ENCODE measurements around the gene KHDRBS1.

KHDRBS1 gene

GRCh38 chr1:32028746-32029145 lies 15.1 kb downstream of the KHDRBS1 start:
- no peak overlapping the region for H3K4ac ChIP-seq (ENCODE audit: low read depth, low read length)
- H3K4me2 ChIP-seq (ENCODE audit: low read length), result no peak overlapping the region
- H3K79me1 ChIP-seq (ENCODE audit: low read length), result peaks cover 11% of the 10 kb centered on the region
- peaks cover 91% of the 10 kb centered on the region for H3K79me2 ChIP-seq (ENCODE audit: control insufficient read depth, insufficient read depth, low read length)
- H3K18ac ChIP-seq (ENCODE audit: low read length), result no peak overlapping the region
- no peak overlapping the region for H2BK5ac ChIP-seq (ENCODE audit: low read length)
- H3K9ac ChIP-seq (ENCODE audit: low read length), result no peak overlapping the region
- H3K23ac ChIP-seq (ENCODE audit: low read length), result no peak overlapping the region
- no peak overlapping the region for H2BK120ac ChIP-seq (ENCODE audit: low read depth, low read length)
- H3K27ac ChIP-seq (ENCODE audit: low read depth, low read length), result no peak overlapping the region
- H2BK15ac ChIP-seq (replicated peaks; ENCODE audit: low read depth), result no peak overlapping the region
- H3K27me3 ChIP-seq (ENCODE audit: insufficient read depth, low read length, poor library complexity), result no peaks in the 10 kb centered on the region
- no peak overlapping the region for H4K8ac ChIP-seq (ENCODE audit: low read depth, low read length)
- no peak overlapping the region for H3K56ac ChIP-seq (ENCODE audit: low read length)
- H3K4me3 ChIP-seq (ENCODE audit: low read length), result no peak overlapping the region
- H3K36me3 ChIP-seq (ENCODE audit: control insufficient read depth, insufficient read depth, low read length), result peaks cover 11% of the 10 kb centered on the region
- no peak for DNase-seq
- H3K4me1 ChIP-seq (ENCODE audit: control insufficient read depth, low read depth, low read length), result no peaks in the 10 kb centered on the region
- WGBS (ENCODE audit: extremely low coverage, insufficient coverage, low lambda C conversion rate), result no CpG with 5 or more reads among the region's 3 CpGs
- no peak overlapping the region for H2AK5ac ChIP-seq (ENCODE audit: low read length)
- H4K5ac ChIP-seq (ENCODE audit: low read length), result no peak overlapping the region

- H3K27ac ChIP-seq (ENCODE audit: low read depth, low read length), result no peak overlapping the region
- no peak overlapping the region for H4K8ac ChIP-seq (ENCODE audit: low read depth, low read length)
- no peak overlapping the region for H3K4me3 ChIP-seq (ENCODE audit: low read length)
- no peak overlapping the region for H3K18ac ChIP-seq (ENCODE audit: low read length)
- H2AK5ac ChIP-seq (ENCODE audit: low read length), result no peak overlapping the region
- H3K36me3 ChIP-seq (ENCODE audit: control insufficient read depth, insufficient read depth, low read length), result peaks cover 14% of the 10 kb centered on the region
- no peak overlapping the region for H2BK120ac ChIP-seq (ENCODE audit: low read depth, low read length)
- no peak overlapping the region for H3K4me2 ChIP-seq (ENCODE audit: low read length)
- peaks cover 78% of the 10 kb centered on the region for H3K79me2 ChIP-seq (ENCODE audit: control insufficient read depth, insufficient read depth, low read length)
- no peak overlapping the region for H3K9ac ChIP-seq (ENCODE audit: low read length)
- H4K5ac ChIP-seq (ENCODE audit: low read length), result no peak overlapping the region
- H3K27me3 ChIP-seq (ENCODE audit: insufficient read depth, low read length, poor library complexity), result no peaks in the 10 kb centered on the region
- H3K4me1 ChIP-seq (ENCODE audit: control insufficient read depth, low read depth, low read length), result no peaks in the 10 kb centered on the region
- H3K4ac ChIP-seq (ENCODE audit: low read depth, low read length), result no peak overlapping the region
- no CpG with 5 or more reads among the region's 8 CpGs for WGBS (ENCODE audit: extremely low coverage, insufficient coverage, low lambda C conversion rate)
- no peak overlapping the region for H3K23ac ChIP-seq (ENCODE audit: low read length)
- no peak overlapping the region for H3K56ac ChIP-seq (ENCODE audit: low read length)
- H3K79me1 ChIP-seq (ENCODE audit: low read length), result peaks cover 14% of the 10 kb centered on the region
- no peak overlapping the region for H2BK15ac ChIP-seq (replicated peaks; ENCODE audit: low read depth)
- DNase-seq, result no peak
- no peak overlapping the region for H2BK5ac ChIP-seq (ENCODE audit: low read length)
Measured at GRCh38 chr1:32031578-32032274, 18.1 kb downstream of the KHDRBS1 start.

- Histone ChIP-seq H4K5ac (ENCODE audit: low read length) (no peak overlapping the region), H2AK5ac (ENCODE audit: low read length) (no peak overlapping the region), H3K36me3 (ENCODE audit: control insufficient read depth, insufficient read depth, low read length) (peaks cover 15% of the 10 kb centered on the region), H3K23ac (ENCODE audit: low read length) (no peak overlapping the region), H3K56ac (ENCODE audit: low read length) (no peak overlapping the region), H3K4me2 (ENCODE audit: low read length) (no peak overlapping the region), H2BK5ac (ENCODE audit: low read length) (no peak overlapping the region), H3K18ac (ENCODE audit: low read length) (no peak overlapping the region), H3K27me3 (ENCODE audit: insufficient read depth, low read length, poor library complexity) (no peaks in the 10 kb centered on the region), H3K9ac (ENCODE audit: low read length) (no peak overlapping the region), H2BK120ac (ENCODE audit: low read depth, low read length) (no peak overlapping the region), H3K79me1 (ENCODE audit: low read length) (peaks cover 16% of the 10 kb centered on the region), H4K8ac (ENCODE audit: low read depth, low read length) (no peak overlapping the region), H2BK15ac (replicated peaks; ENCODE audit: low read depth) (no peak overlapping the region), H3K79me2 (ENCODE audit: control insufficient read depth, insufficient read depth, low read length) (peaks cover 76% of the 10 kb centered on the region), H3K4ac (ENCODE audit: low read depth, low read length) (no peak overlapping the region), H3K4me3 (ENCODE audit: low read length) (no peak overlapping the region), H3K27ac (ENCODE audit: low read depth, low read length) (no peak overlapping the region), H3K4me1 (ENCODE audit: control insufficient read depth, low read depth, low read length) (no peaks in the 10 kb centered on the region)
- no CpG with 5 or more reads among the region's 2 CpGs for WGBS (ENCODE audit: extremely low coverage, insufficient coverage, low lambda C conversion rate)
- DNase-seq, result no peak
Measured at GRCh38 chr1:32032275-32032615, 18.6 kb downstream of the KHDRBS1 start.

- no peak overlapping the region for H3K9ac ChIP-seq (ENCODE audit: low read length)
- H4K5ac ChIP-seq (ENCODE audit: low read length), result no peak overlapping the region
- WGBS (ENCODE audit: extremely low coverage, insufficient coverage, low lambda C conversion rate), result no CpG with 5 or more reads among the region's 3 CpGs
- H3K56ac ChIP-seq (ENCODE audit: low read length), result no peak overlapping the region
- H2BK15ac ChIP-seq (replicated peaks; ENCODE audit: low read depth), result no peak overlapping the region
- H3K27me3 ChIP-seq (ENCODE audit: insufficient read depth, low read length, poor library complexity), result no peaks in the 10 kb centered on the region
- H3K4me2 ChIP-seq (ENCODE audit: low read length), result no peak overlapping the region
- no peak overlapping the region for H2AK5ac ChIP-seq (ENCODE audit: low read length)
- H2BK120ac ChIP-seq (ENCODE audit: low read depth, low read length), result no peak overlapping the region
- H3K4me3 ChIP-seq (ENCODE audit: low read length), result no peak overlapping the region
- DNase-seq, result no peak
- peaks cover 55% of the 10 kb centered on the region for H3K79me2 ChIP-seq (ENCODE audit: control insufficient read depth, insufficient read depth, low read length)
- H3K36me3 ChIP-seq (ENCODE audit: control insufficient read depth, insufficient read depth, low read length), result peaks cover 25% of the 10 kb centered on the region
- H3K4ac ChIP-seq (ENCODE audit: low read depth, low read length), result no peak overlapping the region
- H3K23ac ChIP-seq (ENCODE audit: low read length), result no peak overlapping the region
- H3K4me1 ChIP-seq (ENCODE audit: control insufficient read depth, low read depth, low read length), result no peaks in the 10 kb centered on the region
- H4K8ac ChIP-seq (ENCODE audit: low read depth, low read length), result no peak overlapping the region
- peaks cover 23% of the 10 kb centered on the region for H3K79me1 ChIP-seq (ENCODE audit: low read length)
- no peak overlapping the region for H2BK5ac ChIP-seq (ENCODE audit: low read length)
- H3K27ac ChIP-seq (ENCODE audit: low read depth, low read length), result no peak overlapping the region
- no peak overlapping the region for H3K18ac ChIP-seq (ENCODE audit: low read length)
Measured at GRCh38 chr1:32035119-32035518, 21.5 kb downstream of the KHDRBS1 start.

GRCh38 chr1:32040711-32041110 lies 27.0 kb downstream of the KHDRBS1 start:
- H3K4me1 ChIP-seq (ENCODE audit: control insufficient read depth, low read depth, low read length), result no peaks in the 10 kb centered on the region
- no peak overlapping the region for H2BK15ac ChIP-seq (replicated peaks; ENCODE audit: low read depth)
- H3K18ac ChIP-seq (ENCODE audit: low read length), result no peak overlapping the region
- H4K5ac ChIP-seq (ENCODE audit: low read length), result no peak overlapping the region
- peaks cover 12% of the 10 kb centered on the region for H3K79me2 ChIP-seq (ENCODE audit: control insufficient read depth, insufficient read depth, low read length)
- H2BK120ac ChIP-seq (ENCODE audit: low read depth, low read length), result no peak overlapping the region
- no peak overlapping the region for H2BK5ac ChIP-seq (ENCODE audit: low read length)
- peaks cover 26% of the 10 kb centered on the region for H3K36me3 ChIP-seq (ENCODE audit: control insufficient read depth, insufficient read depth, low read length)
- H3K4ac ChIP-seq (ENCODE audit: low read depth, low read length), result no peak overlapping the region
- WGBS (ENCODE audit: extremely low coverage, insufficient coverage, low lambda C conversion rate), result no CpG with 5 or more reads among the region's 3 CpGs
- no peak overlapping the region for H3K9ac ChIP-seq (ENCODE audit: low read length)
- H4K8ac ChIP-seq (ENCODE audit: low read depth, low read length), result no peak overlapping the region
- H3K23ac ChIP-seq (ENCODE audit: low read length), result no peak overlapping the region
- H3K79me1 ChIP-seq (ENCODE audit: low read length), result peaks cover 19% of the 10 kb centered on the region
- H3K56ac ChIP-seq (ENCODE audit: low read length), result no peak overlapping the region
- no peak overlapping the region for H3K4me2 ChIP-seq (ENCODE audit: low read length)
- no peak overlapping the region for H3K4me3 ChIP-seq (ENCODE audit: low read length)
- H3K27ac ChIP-seq (ENCODE audit: low read depth, low read length), result no peak overlapping the region
- H2AK5ac ChIP-seq (ENCODE audit: low read length), result no peak overlapping the region
- no peaks in the 10 kb centered on the region for H3K27me3 ChIP-seq (ENCODE audit: insufficient read depth, low read length, poor library complexity)
- no peak for DNase-seq

- Histone ChIP-seq H3K9ac (ENCODE audit: low read length) (no peak overlapping the region), H3K23ac (ENCODE audit: low read length) (no peak overlapping the region), H2BK120ac (ENCODE audit: low read depth, low read length) (no peak overlapping the region), H2BK15ac (replicated peaks; ENCODE audit: low read depth) (no peak overlapping the region), H2AK5ac (ENCODE audit: low read length) (no peak overlapping the region), H3K27ac (ENCODE audit: low read depth, low read length) (no peak overlapping the region), H3K4me1 (ENCODE audit: control insufficient read depth, low read depth, low read length) (no peaks in the 10 kb centered on the region), H4K5ac (ENCODE audit: low read length) (no peak overlapping the region), H3K4ac (ENCODE audit: low read depth, low read length) (no peak overlapping the region), H3K18ac (ENCODE audit: low read length) (no peak overlapping the region), H3K4me3 (ENCODE audit: low read length) (no peak overlapping the region), H3K4me2 (ENCODE audit: low read length) (no peak overlapping the region), H2BK5ac (ENCODE audit: low read length) (no peak overlapping the region), H3K56ac (ENCODE audit: low read length) (no peak overlapping the region), H3K79me2 (ENCODE audit: control insufficient read depth, insufficient read depth, low read length) (peaks cover 3% of the 10 kb centered on the region), H4K8ac (ENCODE audit: low read depth, low read length) (no peak overlapping the region), H3K79me1 (ENCODE audit: low read length) (peaks cover 14% of the 10 kb centered on the region), H3K27me3 (ENCODE audit: insufficient read depth, low read length, poor library complexity) (no peaks in the 10 kb centered on the region), H3K36me3 (ENCODE audit: control insufficient read depth, insufficient read depth, low read length) (peaks cover 26% of the 10 kb centered on the region)
- WGBS (ENCODE audit: extremely low coverage, insufficient coverage, low lambda C conversion rate), result no CpG with 5 or more reads among the region's 5 CpGs
- DNase-seq, result no peak
Measured at GRCh38 chr1:32042330-32042729, 28.7 kb downstream of the KHDRBS1 start.

All from mesendoderm (in vitro differentiated cells).